ENCODE data around the gene HDAC4. TPM values are rescaled to one million over a fixed set of nuclear protein-coding genes. Genes with fewer than 3 reads are reported as not detected.

The HDAC4 gene
- total RNA-seq, 1 experiment from 2014 or later = 44.4 TPM

DNA sequence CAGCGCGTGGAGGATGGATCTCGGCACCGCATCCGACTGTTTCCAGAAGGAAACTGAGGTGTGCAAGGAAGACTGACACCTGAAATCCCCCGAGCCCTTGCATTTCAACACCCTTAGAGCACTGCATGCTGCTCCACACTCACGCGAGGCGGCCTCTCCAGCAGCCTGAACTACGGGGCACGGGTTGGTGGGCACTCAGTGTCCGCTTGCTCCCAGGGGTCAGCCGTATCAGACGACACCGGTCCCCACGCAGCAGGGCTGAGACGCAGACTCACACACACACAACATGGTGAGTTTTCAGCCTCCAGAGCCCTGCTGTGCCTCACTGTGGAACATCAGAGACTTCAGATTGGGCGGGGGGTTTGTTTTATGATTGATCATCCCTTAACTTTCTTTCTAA is 283.0 kb downstream of the HDAC4 start:
- DNase-seq (ENCODE audit: low spot score) (no peak), ATAC-seq (no peak)
- ChIA-PET POLR2A (interaction anchor here (0.5 kb wide), 2 partner anchors 113 to 210 kb away, joined by 3 to 6 read pairs; no protein-coding TSS in a partner anchor), CTCF (interaction anchor here (0.6 kb wide), 1 partner anchor 374 kb away, joined by 3 read pairs; no protein-coding TSS in a partner anchor)
- TF ChIP-seq ZNF232 (CRISPR knock-in tag; IDR thresholded peaks at IDR 0.05) = no peak
- Mint-ChIP-seq H3K27me3 (ENCODE audit: low read depth) (no peaks in the 10 kb centered on the region), H3K9me3 (no peaks in the 10 kb centered on the region), H3K27ac (no peak overlapping the region; the same call in 1 of the 2 replicates), H3K4me1 (0 out of 2 replicates have a peak, but pooled peaks cover 2% of the 10 kb centered on the region), H3K4me3 (no peak overlapping the region), H3K36me3 (no peaks in the 10 kb centered on the region)

DNA sequence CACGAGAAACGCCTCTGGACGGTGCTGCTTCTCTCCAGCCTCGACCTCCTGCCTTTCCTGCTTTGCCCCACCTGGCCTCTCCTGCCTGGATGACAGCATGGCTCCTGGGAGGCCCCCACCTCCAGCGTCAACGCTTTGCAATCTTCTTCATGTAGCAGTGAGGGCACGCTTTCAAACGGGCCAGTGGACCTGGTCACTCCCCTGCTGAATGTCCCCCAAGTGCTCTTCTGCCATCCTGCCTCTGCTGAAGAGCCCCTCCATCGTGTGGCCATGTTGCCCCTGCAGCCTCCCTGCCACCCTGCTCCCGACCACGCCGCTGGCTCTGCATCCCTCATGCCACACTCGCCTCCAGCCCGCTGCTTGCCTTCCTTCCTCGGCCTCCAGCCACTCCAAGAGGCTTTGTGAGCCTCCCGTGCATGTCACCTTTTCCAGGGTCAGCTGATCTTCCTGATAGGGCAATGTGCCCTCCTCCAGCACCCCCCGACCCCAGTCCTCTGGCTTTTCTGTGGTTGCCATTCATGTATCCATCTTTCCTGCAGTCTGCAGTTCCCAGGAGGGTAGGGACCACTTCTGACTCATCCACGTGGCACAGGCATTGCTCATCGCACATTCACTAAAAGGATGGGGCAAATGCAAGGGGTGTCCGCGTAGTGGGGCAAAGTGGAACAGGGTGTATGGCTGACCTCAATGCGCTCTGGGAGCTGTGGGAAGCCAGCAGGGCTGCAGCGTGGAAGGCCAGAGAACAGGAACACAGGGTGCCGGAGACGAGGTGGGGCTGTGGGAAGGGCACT is 284.2 kb downstream of the HDAC4 start:
- TF ChIP-seq CBFB (CRISPR knock-in tag; IDR thresholded peaks at IDR 0.05; ENCODE audit: low read depth) = no peak
- TF ChIP-seq ETV6 (CRISPR knock-in tag; IDR thresholded peaks at IDR 0.05) = no peak
- TF ChIP-seq ZNF219 (CRISPR knock-in tag; IDR thresholded peaks at IDR 0.05; ENCODE audit: borderline replicate concordance) = no peak
- TF ChIP-seq SP1 (CRISPR knock-in tag; conservative IDR thresholded peaks at IDR 0.05) = no peak
- TF ChIP-seq, protein P1, sequence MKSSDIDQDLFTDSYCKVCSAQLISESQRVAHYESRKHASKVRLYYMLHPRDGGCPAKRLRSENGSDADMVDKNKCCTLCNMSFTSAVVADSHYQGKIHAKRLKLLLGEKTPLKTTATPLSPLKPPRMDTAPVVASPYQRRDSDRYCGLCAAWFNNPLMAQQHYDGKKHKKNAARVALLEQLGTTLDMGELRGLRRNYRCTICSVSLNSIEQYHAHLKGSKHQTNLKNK (CRISPR knock-in tag; IDR thresholded peaks at IDR 0.05) = no peak
- TF ChIP-seq SOX15 (CRISPR knock-in tag; IDR thresholded peaks at IDR 0.05) = no peak
- TF ChIP-seq, protein P2, sequence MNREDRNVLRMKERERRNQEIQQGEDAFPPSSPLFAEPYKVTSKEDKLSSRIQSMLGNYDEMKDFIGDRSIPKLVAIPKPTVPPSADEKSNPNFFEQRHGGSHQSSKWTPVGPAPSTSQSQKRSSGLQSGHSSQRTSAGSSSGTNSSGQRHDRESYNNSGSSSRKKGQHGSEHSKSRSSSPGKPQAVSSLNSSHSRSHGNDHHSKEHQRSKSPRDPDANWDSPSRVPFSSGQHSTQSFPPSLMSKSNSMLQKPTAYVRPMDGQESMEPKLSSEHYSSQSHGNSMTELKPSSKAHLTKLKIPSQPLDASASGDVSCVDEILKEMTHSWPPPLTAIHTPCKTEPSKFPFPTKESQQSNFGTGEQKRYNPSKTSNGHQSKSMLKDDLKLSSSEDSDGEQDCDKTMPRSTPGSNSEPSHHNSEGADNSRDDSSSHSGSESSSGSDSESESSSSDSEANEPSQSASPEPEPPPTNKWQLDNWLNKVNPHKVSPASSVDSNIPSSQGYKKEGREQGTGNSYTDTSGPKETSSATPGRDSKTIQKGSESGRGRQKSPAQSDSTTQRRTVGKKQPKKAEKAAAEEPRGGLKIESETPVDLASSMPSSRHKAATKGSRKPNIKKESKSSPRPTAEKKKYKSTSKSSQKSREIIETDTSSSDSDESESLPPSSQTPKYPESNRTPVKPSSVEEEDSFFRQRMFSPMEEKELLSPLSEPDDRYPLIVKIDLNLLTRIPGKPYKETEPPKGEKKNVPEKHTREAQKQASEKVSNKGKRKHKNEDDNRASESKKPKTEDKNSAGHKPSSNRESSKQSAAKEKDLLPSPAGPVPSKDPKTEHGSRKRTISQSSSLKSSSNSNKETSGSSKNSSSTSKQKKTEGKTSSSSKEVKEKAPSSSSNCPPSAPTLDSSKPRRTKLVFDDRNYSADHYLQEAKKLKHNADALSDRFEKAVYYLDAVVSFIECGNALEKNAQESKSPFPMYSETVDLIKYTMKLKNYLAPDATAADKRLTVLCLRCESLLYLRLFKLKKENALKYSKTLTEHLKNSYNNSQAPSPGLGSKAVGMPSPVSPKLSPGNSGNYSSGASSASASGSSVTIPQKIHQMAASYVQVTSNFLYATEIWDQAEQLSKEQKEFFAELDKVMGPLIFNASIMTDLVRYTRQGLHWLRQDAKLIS (CRISPR knock-in tag; IDR thresholded peaks at IDR 0.05; ENCODE audit: borderline replicate concordance) = no peak
- TF ChIP-seq ZNF416 (CRISPR knock-in tag; IDR thresholded peaks at IDR 0.05) = no peak
- no peak for TF ChIP-seq ATF1 (CRISPR knock-in tag; IDR thresholded peaks at IDR 0.05)
- TF ChIP-seq, protein P3, sequence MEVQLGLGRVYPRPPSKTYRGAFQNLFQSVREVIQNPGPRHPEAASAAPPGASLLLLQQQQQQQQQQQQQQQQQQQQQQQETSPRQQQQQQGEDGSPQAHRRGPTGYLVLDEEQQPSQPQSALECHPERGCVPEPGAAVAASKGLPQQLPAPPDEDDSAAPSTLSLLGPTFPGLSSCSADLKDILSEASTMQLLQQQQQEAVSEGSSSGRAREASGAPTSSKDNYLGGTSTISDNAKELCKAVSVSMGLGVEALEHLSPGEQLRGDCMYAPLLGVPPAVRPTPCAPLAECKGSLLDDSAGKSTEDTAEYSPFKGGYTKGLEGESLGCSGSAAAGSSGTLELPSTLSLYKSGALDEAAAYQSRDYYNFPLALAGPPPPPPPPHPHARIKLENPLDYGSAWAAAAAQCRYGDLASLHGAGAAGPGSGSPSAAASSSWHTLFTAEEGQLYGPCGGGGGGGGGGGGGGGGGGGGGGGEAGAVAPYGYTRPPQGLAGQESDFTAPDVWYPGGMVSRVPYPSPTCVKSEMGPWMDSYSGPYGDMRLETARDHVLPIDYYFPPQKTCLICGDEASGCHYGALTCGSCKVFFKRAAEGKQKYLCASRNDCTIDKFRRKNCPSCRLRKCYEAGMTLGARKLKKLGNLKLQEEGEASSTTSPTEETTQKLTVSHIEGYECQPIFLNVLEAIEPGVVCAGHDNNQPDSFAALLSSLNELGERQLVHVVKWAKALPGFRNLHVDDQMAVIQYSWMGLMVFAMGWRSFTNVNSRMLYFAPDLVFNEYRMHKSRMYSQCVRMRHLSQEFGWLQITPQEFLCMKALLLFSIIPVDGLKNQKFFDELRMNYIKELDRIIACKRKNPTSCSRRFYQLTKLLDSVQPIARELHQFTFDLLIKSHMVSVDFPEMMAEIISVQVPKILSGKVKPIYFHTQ (CRISPR knock-in tag; IDR thresholded peaks at IDR 0.05) = no peak
- TF ChIP-seq, protein P4, sequence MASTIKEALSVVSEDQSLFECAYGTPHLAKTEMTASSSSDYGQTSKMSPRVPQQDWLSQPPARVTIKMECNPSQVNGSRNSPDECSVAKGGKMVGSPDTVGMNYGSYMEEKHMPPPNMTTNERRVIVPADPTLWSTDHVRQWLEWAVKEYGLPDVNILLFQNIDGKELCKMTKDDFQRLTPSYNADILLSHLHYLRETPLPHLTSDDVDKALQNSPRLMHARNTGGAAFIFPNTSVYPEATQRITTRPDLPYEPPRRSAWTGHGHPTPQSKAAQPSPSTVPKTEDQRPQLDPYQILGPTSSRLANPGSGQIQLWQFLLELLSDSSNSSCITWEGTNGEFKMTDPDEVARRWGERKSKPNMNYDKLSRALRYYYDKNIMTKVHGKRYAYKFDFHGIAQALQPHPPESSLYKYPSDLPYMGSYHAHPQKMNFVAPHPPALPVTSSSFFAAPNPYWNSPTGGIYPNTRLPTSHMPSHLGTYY (CRISPR knock-in tag; IDR thresholded peaks at IDR 0.05) = no peak
- no peak for TF ChIP-seq NR2C2 (CRISPR knock-in tag; IDR thresholded peaks at IDR 0.05)
- no peak for TF ChIP-seq ZBTB21 (CRISPR knock-in tag; IDR thresholded peaks at IDR 0.05; ENCODE audit: borderline replicate concordance)
- TF ChIP-seq TCF7 (CRISPR knock-in tag; IDR thresholded peaks at IDR 0.05; ENCODE audit: low read depth) = no peak
- TF ChIP-seq, protein P5, sequence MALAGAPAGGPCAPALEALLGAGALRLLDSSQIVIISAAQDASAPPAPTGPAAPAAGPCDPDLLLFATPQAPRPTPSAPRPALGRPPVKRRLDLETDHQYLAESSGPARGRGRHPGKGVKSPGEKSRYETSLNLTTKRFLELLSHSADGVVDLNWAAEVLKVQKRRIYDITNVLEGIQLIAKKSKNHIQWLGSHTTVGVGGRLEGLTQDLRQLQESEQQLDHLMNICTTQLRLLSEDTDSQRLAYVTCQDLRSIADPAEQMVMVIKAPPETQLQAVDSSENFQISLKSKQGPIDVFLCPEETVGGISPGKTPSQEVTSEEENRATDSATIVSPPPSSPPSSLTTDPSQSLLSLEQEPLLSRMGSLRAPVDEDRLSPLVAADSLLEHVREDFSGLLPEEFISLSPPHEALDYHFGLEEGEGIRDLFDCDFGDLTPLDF (CRISPR knock-in tag; IDR thresholded peaks at IDR 0.05) = no peak
- TF ChIP-seq ZNF317 (CRISPR knock-in tag; IDR thresholded peaks at IDR 0.05; ENCODE audit: borderline replicate concordance, low read depth) = no peak
- no peak for TF ChIP-seq FOXJ3 (CRISPR knock-in tag; IDR thresholded peaks at IDR 0.05; ENCODE audit: borderline replicate concordance)
- no peaks in the 10 kb centered on the region for H3K36me3 Mint-ChIP-seq
- ATAC-seq = no peak
- no peaks in the 10 kb centered on the region for H3K9me3 Mint-ChIP-seq
- ChIA-PET POLR2A (no interaction called here), CTCF (no interaction called here)
- H3K27ac Mint-ChIP-seq = 0 out of 2 replicates have a peak overlapping the region, but pooled peaks have one; percentile 41
- no peaks in the 10 kb centered on the region for H3K27me3 Mint-ChIP-seq (ENCODE audit: low read depth)
- H3K4me1 Mint-ChIP-seq = 0 out of 2 replicates have a peak, but pooled peaks cover 2% of the 10 kb centered on the region
- no peak for DNase-seq (ENCODE audit: low spot score)
- no peak overlapping the region for H3K4me3 Mint-ChIP-seq

Data from WTC11 (cell line).